GM18907 (cell line): ENCODE results near the gene NLRP3.
"Not testable (repeated sequence)": the region's sequence is repeated elsewhere in the genome, so short reads cannot be mapped to it uniquely, and the experiment has no call there.

Experiments
- ATAC-seq: cut with Tn5 transposase; IDR thresholded peaks from one replicate; pipeline ENCODE4 v1.9.1; 2021; ENCODE audit warnings: mild to moderate bottlenecking, moderate library complexity; ENCODE audit not compliant: unreplicated experiment

The NLRP3 gene

GRCh38 chr1:247468481-247469140 lies 52.6 kb downstream of the NLRP3 start:
- no peak for ATAC-seq

- no peak for ATAC-seq
Observed at GRCh38 chr1:247469141-247469535, 53.2 kb downstream of the NLRP3 start.

- ATAC-seq, result not testable (repeated sequence)
Observed at GRCh38 chr1:247470942-247471429, 55.0 kb downstream of the NLRP3 start.

- no peak for ATAC-seq
Observed at GRCh38 chr1:247471445-247472016, 55.6 kb downstream of the NLRP3 start.

- no peak for ATAC-seq
Observed at GRCh38 chr1:247472035-247472434, 56.1 kb downstream of the NLRP3 start.

- ATAC-seq, result no peak
Observed at GRCh38 chr1:247474367-247474766, 58.4 kb downstream of the NLRP3 start.

- ATAC-seq, result peak; percentile 18
Observed at GRCh38 chr1:247475793-247476192, 59.8 kb downstream of the NLRP3 start.

- ATAC-seq, result peak; percentile 51
Observed at GRCh38 chr1:247476328-247477058, 60.5 kb downstream of the NLRP3 start.

- no peak for ATAC-seq
Observed at GRCh38 chr1:247482747-247483146, 66.8 kb downstream of the NLRP3 start.

- peak; percentile 74 for ATAC-seq
Observed at GRCh38 chr1:247487057-247487456, 71.1 kb downstream of the NLRP3 start.

GRCh38 chr1:247491328-247491727 lies 75.4 kb downstream of the NLRP3 start:
- no peak for ATAC-seq

- ATAC-seq, result no peak
Observed at GRCh38 chr1:247493106-247493505, 77.1 kb downstream of the NLRP3 start.

- ATAC-seq, result peak; percentile 86
Observed at GRCh38 chr1:247494767-247495166, 78.8 kb downstream of the NLRP3 start.

GRCh38 chr1:247496581-247497285 lies 80.8 kb downstream of the NLRP3 start:
- no peak for ATAC-seq
